T-helper 2 cell treated with Interferon-gamma antibody and Interleukin-4, amounts not matched to agents 5 μg/mL and 100 μg/mL, for 36 hours (primary cell): ENCODE data around the gene DUSP3.

Experiments used
- DNase-seq: peaks from one replicate; pipeline ENCODE4 v3.0.0; 2021; ENCODE audit warnings: low spot score
- H3K27ac Mint-ChIP-seq: one replicate; pipeline ENCODE4 v1.8.0; 2021; ENCODE audit warnings: mild to moderate bottlenecking, mixed read lengths
- H3K27me3 Mint-ChIP-seq: one replicate; pipeline ENCODE4 v1.8.0; 2021; ENCODE audit warnings: low read depth, mixed read lengths
- H3K36me3 Mint-ChIP-seq: one replicate; pipeline ENCODE4 v1.8.0; 2021; ENCODE audit warnings: low read depth, mixed read lengths
- H3K4me1 Mint-ChIP-seq: one replicate; pipeline ENCODE4 v1.8.0; 2021; ENCODE audit warnings: low read depth, mixed read lengths
- H3K4me3 Mint-ChIP-seq: one replicate; pipeline ENCODE4 v1.8.0; 2022; ENCODE audit warnings: mild to moderate bottlenecking, moderate library complexity, mixed read lengths
- H3K9me3 Mint-ChIP-seq: one replicate; pipeline ENCODE4 v1.8.0; 2021; ENCODE audit warnings: mixed read lengths

The DUSP3 gene

GRCh38 chr17:43753493-43754129 lies 25.2 kb downstream of the DUSP3 start:
- H3K4me3 Mint-ChIP-seq: no peak overlapping the region
- DNase-seq: no peak
- no peak overlapping the region for H3K27ac Mint-ChIP-seq
- H3K4me1 Mint-ChIP-seq: peaks cover 12% of the 10 kb centered on the region
- peaks cover 45% of the 10 kb centered on the region for H3K27me3 Mint-ChIP-seq
- no peaks in the 10 kb centered on the region for H3K9me3 Mint-ChIP-seq
- H3K36me3 Mint-ChIP-seq: no peaks in the 10 kb centered on the region

- Mint-ChIP-seq H3K4me1 (peaks cover 10% of the 10 kb centered on the region), H3K27ac (no peak overlapping the region), H3K36me3 (no peaks in the 10 kb centered on the region), H3K27me3 (peaks cover 43% of the 10 kb centered on the region), H3K4me3 (no peak overlapping the region), H3K9me3 (no peaks in the 10 kb centered on the region)
- no peak for DNase-seq
These were observed 28.6 kb downstream of the DUSP3 start for GRCh38 chr17:43750153-43750552.

- peaks cover 40% of the 10 kb centered on the region for H3K27me3 Mint-ChIP-seq
- no peak for DNase-seq
- no peak overlapping the region for H3K4me3 Mint-ChIP-seq
- H3K9me3 Mint-ChIP-seq: no peaks in the 10 kb centered on the region
- H3K4me1 Mint-ChIP-seq: peaks cover 5% of the 10 kb centered on the region
- H3K27ac Mint-ChIP-seq: no peak overlapping the region
- no peaks in the 10 kb centered on the region for H3K36me3 Mint-ChIP-seq
These were observed 33.2 kb downstream of the DUSP3 start for GRCh38 chr17:43745541-43745940.

GRCh38 chr17:43741636-43742035 lies 37.1 kb downstream of the DUSP3 start:
- H3K27ac Mint-ChIP-seq: no peak overlapping the region
- H3K4me1 Mint-ChIP-seq: no peaks in the 10 kb centered on the region
- H3K9me3 Mint-ChIP-seq: no peaks in the 10 kb centered on the region
- DNase-seq: no peak
- H3K27me3 Mint-ChIP-seq: peaks cover 43% of the 10 kb centered on the region
- no peak overlapping the region for H3K4me3 Mint-ChIP-seq
- no peaks in the 10 kb centered on the region for H3K36me3 Mint-ChIP-seq

- H3K36me3 Mint-ChIP-seq: no peaks in the 10 kb centered on the region
- no peaks in the 10 kb centered on the region for H3K4me1 Mint-ChIP-seq
- H3K27me3 Mint-ChIP-seq: peaks cover 35% of the 10 kb centered on the region
- no peak for DNase-seq
- H3K9me3 Mint-ChIP-seq: no peaks in the 10 kb centered on the region
- H3K27ac Mint-ChIP-seq: no peak overlapping the region
- H3K4me3 Mint-ChIP-seq: no peak overlapping the region
These were observed 38.2 kb downstream of the DUSP3 start for GRCh38 chr17:43740541-43740940.

GRCh38 chr17:43737722-43738121 lies 41.1 kb downstream of the DUSP3 start:
- Mint-ChIP-seq H3K4me3 (no peak overlapping the region), H3K27me3 (peaks cover 15% of the 10 kb centered on the region), H3K27ac (no peak overlapping the region), H3K36me3 (no peaks in the 10 kb centered on the region), H3K9me3 (no peaks in the 10 kb centered on the region), H3K4me1 (no peaks in the 10 kb centered on the region)
- no peak for DNase-seq

- Mint-ChIP-seq H3K36me3 (no peaks in the 10 kb centered on the region), H3K27me3 (peaks cover 15% of the 10 kb centered on the region), H3K4me3 (no peak overlapping the region)
These were observed 42.4 kb downstream of the DUSP3 start for GRCh38 chr17:43736389-43736788.

GRCh38 chr17:43734376-43734775 lies 44.4 kb downstream of the DUSP3 start:
- H3K27me3 Mint-ChIP-seq: peaks cover 8% of the 10 kb centered on the region
- no peak overlapping the region for H3K27ac Mint-ChIP-seq
- no peaks in the 10 kb centered on the region for H3K36me3 Mint-ChIP-seq
- no peaks in the 10 kb centered on the region for H3K4me1 Mint-ChIP-seq
- no peaks in the 10 kb centered on the region for H3K9me3 Mint-ChIP-seq
- DNase-seq: no peak
- H3K4me3 Mint-ChIP-seq: no peak overlapping the region

More at GRCh38 chr17:43736389-43736788, 42.4 kb downstream of the DUSP3 start:
- no peak for DNase-seq
- no peak overlapping the region for H3K27ac Mint-ChIP-seq
- H3K9me3 Mint-ChIP-seq: no peaks in the 10 kb centered on the region
- H3K4me1 Mint-ChIP-seq: no peaks in the 10 kb centered on the region

- no peaks in the 10 kb centered on the region for H3K9me3 Mint-ChIP-seq
- no peaks in the 10 kb centered on the region for H3K36me3 Mint-ChIP-seq
- H3K27ac Mint-ChIP-seq: no peak overlapping the region
- H3K4me3 Mint-ChIP-seq: no peak overlapping the region
- H3K4me1 Mint-ChIP-seq: no peaks in the 10 kb centered on the region
- no peak for DNase-seq
- H3K27me3 Mint-ChIP-seq: peaks cover 6% of the 10 kb centered on the region
These were observed 44.8 kb downstream of the DUSP3 start for GRCh38 chr17:43733956-43734355.

- no peaks in the 10 kb centered on the region for H3K36me3 Mint-ChIP-seq
- H3K4me3 Mint-ChIP-seq: no peak overlapping the region
- H3K4me1 Mint-ChIP-seq: no peaks in the 10 kb centered on the region
- no peak overlapping the region for H3K27ac Mint-ChIP-seq
- no peaks in the 10 kb centered on the region for H3K9me3 Mint-ChIP-seq
- DNase-seq: no peak
- H3K27me3 Mint-ChIP-seq: peaks cover 4% of the 10 kb centered on the region
These were observed 45.8 kb downstream of the DUSP3 start for GRCh38 chr17:43732958-43733357.

GRCh38 chr17:43728081-43728480 lies 50.7 kb downstream of the DUSP3 start:
- H3K36me3 Mint-ChIP-seq: no peaks in the 10 kb centered on the region
- no peak overlapping the region for H3K4me3 Mint-ChIP-seq
- DNase-seq: no peak
- no peaks in the 10 kb centered on the region for H3K4me1 Mint-ChIP-seq
- no peaks in the 10 kb centered on the region for H3K27me3 Mint-ChIP-seq
- H3K27ac Mint-ChIP-seq: no peak overlapping the region
- no peaks in the 10 kb centered on the region for H3K9me3 Mint-ChIP-seq

- DNase-seq: no peak
- Mint-ChIP-seq H3K27me3 (peaks cover 3% of the 10 kb centered on the region), H3K36me3 (peaks cover 6% of the 10 kb centered on the region), H3K4me3 (no peak overlapping the region), H3K9me3 (no peaks in the 10 kb centered on the region), H3K27ac (no peak overlapping the region), H3K4me1 (peaks cover 12% of the 10 kb centered on the region)
These were observed 54.9 kb downstream of the DUSP3 start for GRCh38 chr17:43723697-43724359.

GRCh38 chr17:43722870-43723665 lies 55.7 kb downstream of the DUSP3 start:
- no peak for DNase-seq
- no peak overlapping the region for H3K4me3 Mint-ChIP-seq
- H3K27ac Mint-ChIP-seq: no peak overlapping the region
- no peaks in the 10 kb centered on the region for H3K9me3 Mint-ChIP-seq
- H3K27me3 Mint-ChIP-seq: peaks cover 9% of the 10 kb centered on the region
- peaks cover 12% of the 10 kb centered on the region for H3K4me1 Mint-ChIP-seq
- H3K36me3 Mint-ChIP-seq: peaks cover 6% of the 10 kb centered on the region

GRCh38 chr17:43722269-43722619 lies 56.5 kb downstream of the DUSP3 start:
- DNase-seq: no peak
- Mint-ChIP-seq H3K4me1 (peaks cover 12% of the 10 kb centered on the region), H3K27ac (no peak overlapping the region), H3K4me3 (no peak overlapping the region), H3K9me3 (no peaks in the 10 kb centered on the region), H3K36me3 (peaks cover 6% of the 10 kb centered on the region), H3K27me3 (peaks cover 10% of the 10 kb centered on the region)
